Loucy (cell line): Measurements from ENCODE around the gene GSAP.

Experiments used
- H2AFZ ChIP-seq: fragments of 200-600 bp; sonication (generic); 2 replicates; pipeline ENCODE4 v1.6.0; 2016; ENCODE audit warnings: antibody characterized with exemption, mild to moderate bottlenecking, low read length, moderate library complexity
- H3F3A ChIP-seq: fragments of 200-600 bp; 2 replicates; pipeline ENCODE4 v1.6.0; 2016; ENCODE audit warnings: antibody characterized with exemption, low read depth, mild to moderate bottlenecking
- H3K27me3 ChIP-seq: fragments of 200-600 bp; sonication (generic); 2 replicates; pipeline ENCODE4 v1.6.1; 2014; ENCODE audit warnings: low read length, mild to moderate bottlenecking; ENCODE audit not compliant: insufficient read depth, poor library complexity, severe bottlenecking
- H3K36me3 ChIP-seq: fragments of 200-600 bp; sonication (generic); 2 replicates; pipeline ENCODE4 v1.6.1; 2016; ENCODE audit warnings: low read length; ENCODE audit not compliant: insufficient read depth
- H3K4me1 ChIP-seq: fragments of 200-600 bp; sonication (generic); 2 replicates; pipeline ENCODE4 v1.5.1; 2014; ENCODE audit warnings: low read length, mild to moderate bottlenecking; ENCODE audit not compliant: insufficient read depth, poor library complexity, severe bottlenecking
- H3K4me2 ChIP-seq: fragments of 200-600 bp; sonication (generic); 2 replicates; pipeline ENCODE4 v1.6.0; 2014; ENCODE audit warnings: antibody characterized with exemption, low read length, low read depth, mild to moderate bottlenecking; ENCODE audit not compliant: poor library complexity, severe bottlenecking
- H3K4me3 ChIP-seq: fragments of 200-600 bp; sonication (generic); 2 replicates; pipeline ENCODE4 v1.5.1; 2014; ENCODE audit warnings: low read length, mild to moderate bottlenecking, mixed read lengths; ENCODE audit not compliant: poor library complexity, severe bottlenecking
- H3K79me2 ChIP-seq: fragments of 200-600 bp; sonication (generic); 2 replicates; pipeline ENCODE4 v1.6.1; 2014; ENCODE audit warnings: low read length; ENCODE audit not compliant: insufficient read depth
- H3K9ac ChIP-seq: fragments of 200-600 bp; sonication (generic); 2 replicates; pipeline ENCODE4 v1.6.0; 2014; ENCODE audit warnings: mild to moderate bottlenecking, low read depth, low read length, moderate library complexity; ENCODE audit not compliant: poor library complexity, severe bottlenecking
- H3K9me2 ChIP-seq: fragments of 200-600 bp; sonication (generic); replicated peaks from 2 replicates; pipeline ENCODE4 v1.6.1; 2016; ENCODE audit warnings: low read depth, low read length, mixed read lengths
- H3K9me3 ChIP-seq: fragments of 200-600 bp; sonication (generic); 2 replicates; pipeline ENCODE4 v1.6.1; 2014; ENCODE audit warnings: mild to moderate bottlenecking, antibody characterized with exemption, low read length, low read depth; ENCODE audit not compliant: insufficient read depth
- H4K20me1 ChIP-seq: fragments of 200-600 bp; sonication (generic); 2 replicates; pipeline ENCODE4 v1.6.0; 2014; ENCODE audit warnings: antibody characterized with exemption, low read length, mild to moderate bottlenecking; ENCODE audit not compliant: insufficient read depth, poor library complexity, severe bottlenecking
- EZH2phosphoT487 ChIP-seq: fragments of 200-600 bp; IDR thresholded peaks from 2 replicates; pipeline ENCODE4 v1.6.1; 2018; ENCODE audit warnings: antibody characterized with exemption, mild to moderate bottlenecking, moderate library complexity, borderline replicate concordance
- TF ChIP-seq, protein P1 (sequence below): fragments of 200-600 bp; sonication (generic); conservative IDR thresholded peaks from 2 replicates; pipeline ENCODE4 v1.5.1; 2014; ENCODE audit warnings: mild to moderate bottlenecking, antibody characterized with exemption, low read length

GSAP gene

GRCh38 chr7:77395626-77396025 lies 20.5 kb downstream of the GSAP start:
- Histone ChIP-seq H3K9ac (no peak overlapping the region), H2AFZ (no peak overlapping the region), H3K79me2 (no peaks in the 10 kb centered on the region), H4K20me1 (no peaks in the 10 kb centered on the region), H3F3A (no peaks in the 10 kb centered on the region), H3K4me2 (no peak overlapping the region), H3K27me3 (no peaks in the 10 kb centered on the region), H3K9me3 (no peaks in the 10 kb centered on the region), H3K4me3 (no peak overlapping the region), H3K36me3 (no peaks in the 10 kb centered on the region), H3K9me2 (no peaks in the 10 kb centered on the region), H3K4me1 (no peaks in the 10 kb centered on the region)
- no peak for TF ChIP-seq EZH2phosphoT487
- TF ChIP-seq, protein P1, sequence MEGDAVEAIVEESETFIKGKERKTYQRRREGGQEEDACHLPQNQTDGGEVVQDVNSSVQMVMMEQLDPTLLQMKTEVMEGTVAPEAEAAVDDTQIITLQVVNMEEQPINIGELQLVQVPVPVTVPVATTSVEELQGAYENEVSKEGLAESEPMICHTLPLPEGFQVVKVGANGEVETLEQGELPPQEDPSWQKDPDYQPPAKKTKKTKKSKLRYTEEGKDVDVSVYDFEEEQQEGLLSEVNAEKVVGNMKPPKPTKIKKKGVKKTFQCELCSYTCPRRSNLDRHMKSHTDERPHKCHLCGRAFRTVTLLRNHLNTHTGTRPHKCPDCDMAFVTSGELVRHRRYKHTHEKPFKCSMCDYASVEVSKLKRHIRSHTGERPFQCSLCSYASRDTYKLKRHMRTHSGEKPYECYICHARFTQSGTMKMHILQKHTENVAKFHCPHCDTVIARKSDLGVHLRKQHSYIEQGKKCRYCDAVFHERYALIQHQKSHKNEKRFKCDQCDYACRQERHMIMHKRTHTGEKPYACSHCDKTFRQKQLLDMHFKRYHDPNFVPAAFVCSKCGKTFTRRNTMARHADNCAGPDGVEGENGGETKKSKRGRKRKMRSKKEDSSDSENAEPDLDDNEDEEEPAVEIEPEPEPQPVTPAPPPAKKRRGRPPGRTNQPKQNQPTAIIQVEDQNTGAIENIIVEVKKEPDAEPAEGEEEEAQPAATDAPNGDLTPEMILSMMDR = no peak

GRCh38 chr7:77393954-77394353 lies 22.2 kb downstream of the GSAP start:
- H3K36me3 ChIP-seq = no peaks in the 10 kb centered on the region
- H4K20me1 ChIP-seq = no peaks in the 10 kb centered on the region
- H3K9me2 ChIP-seq = no peaks in the 10 kb centered on the region
- H3K4me2 ChIP-seq = no peak overlapping the region
- H2AFZ ChIP-seq = no peak overlapping the region
- no peaks in the 10 kb centered on the region for H3K79me2 ChIP-seq
- TF ChIP-seq, protein P1 = no peak
- TF ChIP-seq EZH2phosphoT487 = no peak
- H3K27me3 ChIP-seq = no peaks in the 10 kb centered on the region
- H3K4me3 ChIP-seq = no peak overlapping the region
- H3K9ac ChIP-seq = no peak overlapping the region
- no peaks in the 10 kb centered on the region for H3K9me3 ChIP-seq
- no peaks in the 10 kb centered on the region for H3K4me1 ChIP-seq
- no peaks in the 10 kb centered on the region for H3F3A ChIP-seq

DNA sequence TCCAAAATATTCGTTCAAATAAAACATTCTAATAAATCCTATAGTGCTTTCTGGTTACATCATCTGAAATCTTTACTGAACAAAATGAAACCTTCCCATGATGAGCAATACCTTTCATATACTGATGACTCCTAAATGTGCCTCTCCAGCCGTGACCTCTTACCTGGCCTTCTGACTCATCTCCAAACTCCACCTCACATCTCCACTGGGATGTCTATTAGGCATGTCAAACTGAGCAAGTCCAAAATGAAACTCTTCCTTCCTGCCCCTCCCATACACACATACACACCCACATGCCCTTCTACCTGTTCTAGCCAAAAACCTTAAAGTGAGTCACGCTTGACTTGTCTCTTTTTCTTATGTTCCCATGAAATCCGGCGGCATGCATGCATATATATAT lies 22.9 kb downstream of the GSAP start:
- no peaks in the 10 kb centered on the region for H3K4me1 ChIP-seq
- no peaks in the 10 kb centered on the region for H3F3A ChIP-seq
- TF ChIP-seq, protein P1 = no peak
- no peak for TF ChIP-seq EZH2phosphoT487
- no peak overlapping the region for H2AFZ ChIP-seq
- H3K36me3 ChIP-seq = no peaks in the 10 kb centered on the region
- no peaks in the 10 kb centered on the region for H3K27me3 ChIP-seq
- no peak overlapping the region for H3K9ac ChIP-seq
- H3K9me2 ChIP-seq = no peaks in the 10 kb centered on the region
- no peak overlapping the region for H3K4me2 ChIP-seq
- H3K9me3 ChIP-seq = no peaks in the 10 kb centered on the region
- no peaks in the 10 kb centered on the region for H3K79me2 ChIP-seq
- no peaks in the 10 kb centered on the region for H4K20me1 ChIP-seq
- H3K4me3 ChIP-seq = no peak overlapping the region
